DND-41 (cell line): Measurements from ENCODE around the gene AFAP1.

Experiments used
- ATAC-seq: fragments of 200-7000 bp; cut with Tn5 transposase; 3 replicates; pipeline ENCODE4 v1.9.1; 2021; ENCODE audit warnings: low read depth; ENCODE audit not compliant: insufficient read depth
- DNase-seq: peaks from one replicate; pipeline ENCODE4 v3.0.0-alpha.2; 2020
- H2AFZ ChIP-seq: 2 replicates; pipeline ENCODE4 v1.6.0; 2012; ENCODE audit warnings: low read depth, low read length
- H3K27ac ChIP-seq: 2 replicates; pipeline ENCODE4 v1.5.1; 2012; ENCODE audit warnings: low read length, inconsistent platforms
- H3K27me3 ChIP-seq: fragments of 200-600 bp; sonication (generic); 2 replicates; pipeline ENCODE4 v1.6.0; 2012; ENCODE audit warnings: low read length, mild to moderate bottlenecking, inconsistent platforms; ENCODE audit not compliant: insufficient read depth, poor library complexity
- H3K36me3 ChIP-seq: 2 replicates; pipeline ENCODE4 v1.5.1; 2012; ENCODE audit warnings: low read length, inconsistent platforms; ENCODE audit not compliant: insufficient read depth
- H3K4me1 ChIP-seq: 2 replicates; pipeline ENCODE4 v1.5.1; 2012; ENCODE audit warnings: mild to moderate bottlenecking, low read length; ENCODE audit not compliant: insufficient read depth
- H3K4me2 ChIP-seq: 2 replicates; pipeline ENCODE4 v1.6.0; 2012; ENCODE audit warnings: mild to moderate bottlenecking, moderate library complexity, low read length, inconsistent platforms; ENCODE audit not compliant: insufficient read depth
- H3K4me3 ChIP-seq, 2 experiments: fragments of 200-600 bp in 1 of 2; shearing (Covaris generic) in 1 of 2; 2 replicates each; pipeline ENCODE4 v1.5.1; 2012 to 2016; ENCODE audit warnings: inconsistent platforms in 2 of 2, low read length in 2 of 2, mild to moderate bottlenecking in 2 of 2, low read depth in 1 of 2, moderate library complexity in 1 of 2
- H3K79me2 ChIP-seq: 2 replicates; pipeline ENCODE4 v1.6.0; 2012; ENCODE audit warnings: low read length, inconsistent platforms; ENCODE audit not compliant: insufficient read depth
- H3K9ac ChIP-seq: 2 replicates; pipeline ENCODE4 v1.6.0; 2012; ENCODE audit warnings: low read depth, mild to moderate bottlenecking, inconsistent platforms, low read length, moderate library complexity
- H3K9me3 ChIP-seq: 2 replicates; pipeline ENCODE4 v1.5.1; 2012; ENCODE audit warnings: low read length, moderate library complexity, mild to moderate bottlenecking, inconsistent platforms; ENCODE audit not compliant: insufficient read depth, severe bottlenecking
- H4K20me1 ChIP-seq: 2 replicates; pipeline ENCODE4 v1.6.0; 2012; ENCODE audit warnings: low read length; ENCODE audit not compliant: insufficient read depth
- EZH2 ChIP-seq: IDR thresholded peaks from 3 replicates; pipeline ENCODE4 v1.6.1; 2012; ENCODE audit warnings: borderline replicate concordance, low read depth, mild to moderate bottlenecking, moderate library complexity, low read length, inconsistent platforms; ENCODE audit not compliant: severe bottlenecking
- TF ChIP-seq, protein P1 (sequence below): IDR thresholded peaks from 2 replicates; pipeline ENCODE4 v1.5.1; 2012; ENCODE audit warnings: borderline replicate concordance, low read length, moderate library complexity, mild to moderate bottlenecking; ENCODE audit not compliant: poor library complexity, severe bottlenecking; ENCODE audit errors: extremely low read depth

The AFAP1 gene

DNA sequence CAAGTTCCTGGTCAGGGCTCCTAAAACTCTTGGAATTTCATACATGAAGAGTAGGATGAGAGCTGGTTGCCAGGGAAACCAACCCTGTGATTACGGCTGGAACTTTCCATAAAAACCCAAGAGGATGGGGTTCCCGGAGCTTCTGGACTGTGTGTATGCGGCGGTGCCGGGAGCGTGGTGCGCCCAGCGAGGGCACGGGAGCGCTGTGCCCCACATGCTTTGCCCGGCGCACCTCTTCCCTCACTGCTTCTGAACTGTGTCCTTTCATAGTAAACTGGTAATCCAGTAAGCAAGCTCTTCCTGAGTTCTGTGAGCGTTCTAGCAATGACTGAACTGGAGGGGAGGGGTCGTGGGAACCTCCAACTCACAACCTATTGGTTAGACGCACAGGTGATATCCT is 152.6 kb downstream of the AFAP1 start:
- H3K36me3 ChIP-seq: no peaks in the 10 kb centered on the region
- no peaks in the 10 kb centered on the region for H3K79me2 ChIP-seq
- no peak overlapping the region for H2AFZ ChIP-seq
- H3K9me3 ChIP-seq: no peaks in the 10 kb centered on the region
- H3K4me2 ChIP-seq: no peak overlapping the region
- H3K4me3 ChIP-seq: no peak overlapping the region
- DNase-seq (no peak), ATAC-seq (no peak)
- H3K4me1 ChIP-seq: no peaks in the 10 kb centered on the region
- H3K9ac ChIP-seq: no peak overlapping the region
- H4K20me1 ChIP-seq: no peaks in the 10 kb centered on the region
- H3K27me3 ChIP-seq: peaks cover 8% of the 10 kb centered on the region
- TF ChIP-seq EZH2: no peak
- TF ChIP-seq, protein P1, sequence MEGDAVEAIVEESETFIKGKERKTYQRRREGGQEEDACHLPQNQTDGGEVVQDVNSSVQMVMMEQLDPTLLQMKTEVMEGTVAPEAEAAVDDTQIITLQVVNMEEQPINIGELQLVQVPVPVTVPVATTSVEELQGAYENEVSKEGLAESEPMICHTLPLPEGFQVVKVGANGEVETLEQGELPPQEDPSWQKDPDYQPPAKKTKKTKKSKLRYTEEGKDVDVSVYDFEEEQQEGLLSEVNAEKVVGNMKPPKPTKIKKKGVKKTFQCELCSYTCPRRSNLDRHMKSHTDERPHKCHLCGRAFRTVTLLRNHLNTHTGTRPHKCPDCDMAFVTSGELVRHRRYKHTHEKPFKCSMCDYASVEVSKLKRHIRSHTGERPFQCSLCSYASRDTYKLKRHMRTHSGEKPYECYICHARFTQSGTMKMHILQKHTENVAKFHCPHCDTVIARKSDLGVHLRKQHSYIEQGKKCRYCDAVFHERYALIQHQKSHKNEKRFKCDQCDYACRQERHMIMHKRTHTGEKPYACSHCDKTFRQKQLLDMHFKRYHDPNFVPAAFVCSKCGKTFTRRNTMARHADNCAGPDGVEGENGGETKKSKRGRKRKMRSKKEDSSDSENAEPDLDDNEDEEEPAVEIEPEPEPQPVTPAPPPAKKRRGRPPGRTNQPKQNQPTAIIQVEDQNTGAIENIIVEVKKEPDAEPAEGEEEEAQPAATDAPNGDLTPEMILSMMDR: no peak
- no peak overlapping the region for H3K27ac ChIP-seq

- no peak for ATAC-seq
- Histone ChIP-seq H3K79me2 (no peaks in the 10 kb centered on the region), H3K27ac (no peak overlapping the region), H3K36me3 (no peaks in the 10 kb centered on the region), H3K9ac (no peak overlapping the region), H3K27me3 (peaks cover 8% of the 10 kb centered on the region), H4K20me1 (no peaks in the 10 kb centered on the region), H3K4me3 (no peak overlapping the region), H3K4me2 (no peak overlapping the region), H2AFZ (no peak overlapping the region), H3K4me1 (no peaks in the 10 kb centered on the region), H3K9me3 (no peaks in the 10 kb centered on the region)
- TF ChIP-seq EZH2: no peak
- TF ChIP-seq, protein P1: no peak
- DNase-seq: no peak
Measured at GRCh38 chr4:7786517-7786916, 153.1 kb downstream of the AFAP1 start.

- H3K4me1 ChIP-seq: no peaks in the 10 kb centered on the region
- TF ChIP-seq, protein P1: no peak
- no peak for TF ChIP-seq EZH2
Measured at GRCh38 chr4:7786040-7786439, 153.6 kb downstream of the AFAP1 start.

GRCh38 chr4:7785017-7785416 is 154.6 kb downstream of the AFAP1 start:
- Histone ChIP-seq H3K4me3 (no peak overlapping the region), H4K20me1 (no peaks in the 10 kb centered on the region), H3K27me3 (peaks cover 2% of the 10 kb centered on the region), H3K79me2 (no peaks in the 10 kb centered on the region), H3K4me1 (no peaks in the 10 kb centered on the region), H3K9ac (no peak overlapping the region), H3K4me2 (no peak overlapping the region), H3K36me3 (no peaks in the 10 kb centered on the region), H3K27ac (no peak overlapping the region), H2AFZ (no peak overlapping the region), H3K9me3 (no peaks in the 10 kb centered on the region)
- TF ChIP-seq EZH2: no peak
- no peak for DNase-seq
- no peak for ATAC-seq

More at GRCh38 chr4:7786040-7786439, 153.6 kb downstream of the AFAP1 start:
- Histone ChIP-seq H3K9me3 (no peaks in the 10 kb centered on the region), H3K79me2 (no peaks in the 10 kb centered on the region), H2AFZ (no peak overlapping the region), H3K4me2 (no peak overlapping the region), H3K4me3 (no peak overlapping the region), H3K36me3 (no peaks in the 10 kb centered on the region), H4K20me1 (no peaks in the 10 kb centered on the region), H3K27me3 (peaks cover 7% of the 10 kb centered on the region), H3K9ac (no peak overlapping the region), H3K27ac (no peak overlapping the region)
- ATAC-seq (no peak), DNase-seq (no peak)
